Measurements from ENCODE around the gene CYP1A2.
"Not testable (repeated sequence)": the region's sequence is repeated elsewhere in the genome, so short reads cannot be mapped to it uniquely, and the experiment has no call there.

CYP1A2 gene

DNA sequence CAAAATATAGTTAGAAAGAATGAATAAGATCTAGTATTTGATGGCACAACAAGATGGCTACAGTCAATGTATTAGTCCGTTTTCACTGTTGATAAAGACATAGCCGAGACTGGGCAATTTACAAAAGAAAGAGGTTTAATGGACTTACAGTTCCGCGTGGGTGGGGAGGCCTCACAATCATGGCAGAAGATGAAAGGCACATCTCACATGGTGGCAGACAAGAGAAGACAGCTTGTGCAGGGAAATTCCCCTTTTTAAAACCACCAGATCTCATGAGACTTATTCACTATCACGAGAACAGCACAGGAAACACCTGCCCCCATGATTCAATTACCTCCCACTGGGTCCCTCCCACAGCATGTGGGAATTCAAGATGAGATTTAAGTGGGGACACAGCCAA, 10.4 kb upstream of the CYP1A2 start:
- not testable (repeated sequence) for DNase-seq

DNA sequence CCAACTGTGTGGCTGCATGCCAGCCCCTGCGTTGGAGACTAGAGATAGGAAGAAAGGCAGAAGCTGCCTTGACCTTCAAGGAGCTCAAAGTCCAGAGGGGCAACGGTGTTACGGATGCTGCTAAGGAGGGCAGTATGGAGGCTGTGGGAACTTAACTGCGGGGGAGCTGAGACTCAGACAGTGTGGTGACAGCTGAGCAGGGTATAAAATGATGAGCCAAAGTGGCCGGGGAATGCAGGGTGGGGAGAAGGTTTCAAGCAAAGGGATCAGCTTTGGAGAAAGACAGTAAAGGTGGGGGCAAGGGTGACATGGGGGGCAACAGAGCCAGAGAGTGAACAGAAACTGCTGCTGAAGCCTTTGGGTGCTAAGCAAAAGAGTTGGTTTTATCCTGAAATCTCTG, 6.2 kb upstream of the CYP1A2 start:
- no peak for DNase-seq

DNA sequence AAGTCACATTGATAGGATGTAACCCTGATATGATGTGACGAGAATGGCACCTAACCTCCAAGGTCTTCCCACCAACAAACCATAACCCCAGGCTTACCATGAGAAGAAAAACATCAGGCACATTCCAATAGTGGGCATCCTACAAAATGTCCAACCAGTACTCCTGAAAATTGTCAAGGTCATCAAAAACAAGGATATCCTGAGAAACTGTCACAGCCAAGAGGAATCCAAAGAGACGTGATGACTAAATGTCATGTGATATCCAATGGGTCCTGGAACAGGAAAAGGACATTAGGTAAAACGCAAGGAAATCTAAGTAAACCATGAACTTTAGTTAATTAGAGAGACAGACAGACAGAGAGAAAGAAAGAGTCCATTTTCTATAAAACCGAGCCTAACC, 2.3 kb upstream of the CYP1A2 start:
- DNase-seq: no peak

DNA sequence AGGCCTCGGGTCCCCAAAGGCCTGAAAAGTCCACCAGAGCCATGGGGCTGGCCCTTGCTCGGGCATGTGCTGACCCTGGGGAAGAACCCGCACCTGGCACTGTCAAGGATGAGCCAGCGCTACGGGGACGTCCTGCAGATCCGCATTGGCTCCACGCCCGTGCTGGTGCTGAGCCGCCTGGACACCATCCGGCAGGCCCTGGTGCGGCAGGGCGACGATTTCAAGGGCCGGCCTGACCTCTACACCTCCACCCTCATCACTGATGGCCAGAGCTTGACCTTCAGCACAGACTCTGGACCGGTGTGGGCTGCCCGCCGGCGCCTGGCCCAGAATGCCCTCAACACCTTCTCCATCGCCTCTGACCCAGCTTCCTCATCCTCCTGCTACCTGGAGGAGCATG, 1.2 kb downstream of the CYP1A2 start:
- no peak for DNase-seq

DNA sequence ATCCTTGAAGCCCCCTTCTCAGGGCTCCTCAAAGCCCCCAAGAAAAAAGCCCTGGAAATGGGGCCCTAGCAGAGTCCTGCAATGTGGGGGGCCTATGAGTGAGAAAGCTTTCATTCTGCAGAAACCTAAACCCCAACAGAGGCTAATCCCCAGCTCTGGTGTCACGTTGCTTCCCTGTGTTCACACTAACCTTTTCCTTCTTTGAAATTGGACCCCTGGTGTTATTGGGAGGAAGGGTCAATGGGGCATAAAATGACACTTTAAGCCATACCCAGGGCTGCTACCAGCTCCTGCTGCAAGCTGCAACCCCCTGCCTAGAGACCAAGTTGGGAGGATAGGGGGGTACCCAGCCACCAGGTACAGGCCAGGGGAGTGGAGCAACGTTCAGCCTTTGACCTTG, 2.1 kb downstream of the CYP1A2 start:
- DNase-seq: no peak

DNA sequence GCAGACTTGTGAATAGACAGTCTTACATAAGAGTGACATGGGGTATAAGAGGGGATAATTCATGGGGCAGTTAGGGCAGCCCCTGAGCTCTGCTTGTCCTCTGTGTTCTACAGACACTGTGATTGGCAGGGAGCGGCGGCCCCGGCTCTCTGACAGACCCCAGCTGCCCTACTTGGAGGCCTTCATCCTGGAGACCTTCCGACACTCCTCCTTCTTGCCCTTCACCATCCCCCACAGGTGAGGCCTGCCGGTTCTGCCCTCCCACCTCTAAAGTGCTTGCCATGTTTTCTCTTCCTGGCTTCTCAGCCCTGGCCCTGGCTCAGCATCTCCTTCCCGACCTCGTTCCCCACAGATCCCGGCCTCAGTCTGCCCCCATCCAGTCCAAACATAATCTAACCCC, 3.4 kb downstream of the CYP1A2 start:
- no peak for DNase-seq

DNA sequence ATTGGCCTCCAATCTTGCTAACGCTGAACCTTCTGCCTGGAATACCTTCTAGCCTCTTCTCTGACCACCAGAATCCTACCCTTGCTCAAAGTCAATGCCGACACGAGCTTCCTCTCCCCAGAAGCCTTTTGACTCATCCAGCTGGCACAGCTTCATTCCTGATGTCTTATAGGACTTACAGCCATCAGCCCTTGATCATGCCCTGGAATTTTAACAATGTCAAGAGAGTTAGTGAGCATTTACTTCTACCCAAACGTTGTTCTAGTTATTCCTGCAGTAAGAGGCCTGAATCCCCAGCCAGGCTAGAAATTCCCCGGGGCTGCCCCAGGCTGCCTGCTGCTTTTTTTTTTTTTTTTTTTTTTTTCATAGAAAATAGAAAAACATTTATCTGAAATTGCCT, 3.9 kb downstream of the CYP1A2 start:
- DNase-seq: no peak

DNA sequence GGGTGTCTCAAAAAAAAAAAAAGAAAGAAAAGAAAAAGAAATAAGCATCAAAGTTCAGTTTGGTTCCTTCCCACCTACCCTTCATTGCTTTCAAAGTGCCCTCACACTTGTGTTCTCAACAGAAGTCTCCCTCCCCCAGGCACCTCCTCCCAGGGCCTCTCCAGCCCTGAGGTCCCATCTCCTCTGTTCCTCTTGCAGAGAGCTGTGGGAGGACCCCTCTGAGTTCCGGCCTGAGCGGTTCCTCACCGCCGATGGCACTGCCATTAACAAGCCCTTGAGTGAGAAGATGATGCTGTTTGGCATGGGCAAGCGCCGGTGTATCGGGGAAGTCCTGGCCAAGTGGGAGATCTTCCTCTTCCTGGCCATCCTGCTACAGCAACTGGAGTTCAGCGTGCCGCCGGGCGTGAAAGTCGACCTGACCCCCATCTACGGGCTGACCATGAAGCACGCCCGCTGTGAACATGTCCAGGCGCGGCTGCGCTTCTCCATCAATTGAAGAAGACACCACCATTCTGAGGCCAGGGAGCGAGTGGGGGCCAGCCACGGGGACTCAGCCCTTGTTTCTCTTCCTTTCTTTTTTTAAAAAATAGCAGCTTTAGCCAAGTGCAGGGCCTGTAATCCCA, 6.1 kb downstream of the CYP1A2 start:
- DNase-seq: no peak

DNA sequence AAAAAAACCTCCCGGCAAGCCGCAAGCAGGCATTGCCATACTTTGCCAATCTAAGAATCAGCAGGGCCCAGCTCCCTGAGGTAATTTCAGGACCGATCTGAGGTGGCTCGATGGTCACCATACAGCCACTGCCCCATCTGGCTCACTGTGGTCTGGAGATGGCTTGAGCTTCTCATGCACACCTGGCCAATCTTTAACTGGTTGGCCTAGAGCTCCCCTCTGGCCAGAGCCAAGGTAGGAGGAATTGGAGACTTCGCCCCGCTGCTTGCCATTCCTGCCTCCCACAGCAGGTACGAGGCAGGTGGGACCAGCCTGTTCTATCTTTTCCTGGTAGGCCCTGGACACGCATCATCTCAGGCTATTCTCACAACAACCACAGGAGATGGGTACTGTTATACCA, 10.1 kb downstream of the CYP1A2 start:
- DNase-seq: no peak

DNA sequence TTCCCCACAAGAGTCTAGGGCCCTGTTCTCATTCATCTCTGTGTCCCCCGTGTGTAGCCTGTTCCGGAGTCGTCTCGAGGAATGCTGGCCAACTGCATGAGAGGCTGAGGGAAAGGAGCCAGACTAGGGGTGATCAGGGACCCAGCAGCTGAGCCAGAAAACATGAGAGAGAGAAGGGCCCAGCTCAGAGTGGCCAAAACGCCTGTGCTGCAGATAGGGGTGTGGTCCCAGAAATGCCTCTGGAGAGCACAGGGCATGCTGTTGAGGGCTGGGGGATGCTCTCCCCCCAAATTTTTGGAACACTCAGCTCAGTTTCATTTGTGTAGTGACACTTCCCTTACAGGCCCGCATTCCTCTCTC, 14.1 kb downstream of the CYP1A2 start:
- no peak for DNase-seq

DNA sequence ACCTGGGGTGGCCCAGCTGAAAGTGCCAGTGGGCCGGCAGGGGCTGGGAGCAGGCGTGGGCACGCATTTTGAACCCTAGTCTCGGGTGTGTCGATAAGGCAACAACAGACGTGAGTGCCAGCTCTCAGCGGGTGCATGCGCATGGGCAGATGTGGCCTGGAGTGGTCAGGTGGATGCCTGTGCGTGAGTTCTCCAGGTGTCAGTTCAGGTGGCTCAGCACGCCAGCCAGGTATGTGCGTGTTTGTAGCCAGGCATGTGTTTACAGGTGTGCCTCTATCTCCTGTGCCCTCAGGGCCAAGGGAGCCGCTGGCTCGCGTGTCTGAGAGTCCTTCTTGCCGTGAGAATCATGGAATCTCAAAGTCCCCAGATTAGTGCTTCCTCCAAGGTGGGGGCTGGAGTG, 14.8 kb downstream of the CYP1A2 start:
- no peak for DNase-seq

DNA sequence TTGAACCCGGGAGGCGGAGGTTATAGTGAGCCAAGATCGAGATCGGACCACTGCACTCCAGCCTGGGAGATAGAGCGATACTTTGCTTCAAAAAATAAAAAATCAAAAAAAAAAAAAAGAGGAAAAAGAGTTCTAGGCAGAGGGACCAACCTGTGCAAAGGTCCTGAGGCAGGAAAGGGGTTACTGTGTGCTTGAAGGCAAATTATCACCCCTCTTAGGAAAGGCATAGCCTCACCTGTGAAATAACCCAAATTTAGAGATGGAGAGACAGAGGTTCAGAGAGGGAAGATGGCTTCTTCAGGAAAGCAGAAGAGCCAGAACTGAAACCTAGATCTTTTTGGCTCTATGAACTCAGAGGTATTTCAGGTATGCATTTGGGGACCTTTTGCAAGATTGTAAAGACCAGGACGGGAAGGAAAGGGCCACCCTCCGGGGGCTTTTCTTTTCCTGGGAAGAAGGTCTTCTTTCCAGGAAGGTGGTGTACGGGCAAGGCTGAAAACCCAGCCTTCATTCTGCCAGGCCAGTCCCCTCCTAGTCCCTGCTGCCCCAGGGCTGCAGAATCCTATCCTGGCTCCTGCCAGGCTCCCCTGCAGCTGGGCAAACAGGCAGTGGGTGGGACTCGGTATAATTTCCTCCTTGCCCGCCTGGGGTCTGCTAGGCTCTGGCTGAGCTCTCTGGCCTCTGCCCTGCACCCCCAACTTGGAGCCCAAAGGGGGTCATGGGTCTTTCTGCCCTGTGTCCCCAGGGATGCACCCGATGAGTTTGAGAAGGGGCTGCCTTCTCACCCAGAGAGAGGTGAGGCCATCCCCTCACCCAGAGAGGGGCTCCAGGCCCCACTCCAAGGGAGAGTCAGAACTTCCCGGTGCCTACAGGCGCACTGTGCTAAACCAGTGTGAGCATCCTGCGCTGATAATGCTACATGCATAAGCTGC, 18.8 kb downstream of the CYP1A2 start:
- DNase-seq: no peak

DNA sequence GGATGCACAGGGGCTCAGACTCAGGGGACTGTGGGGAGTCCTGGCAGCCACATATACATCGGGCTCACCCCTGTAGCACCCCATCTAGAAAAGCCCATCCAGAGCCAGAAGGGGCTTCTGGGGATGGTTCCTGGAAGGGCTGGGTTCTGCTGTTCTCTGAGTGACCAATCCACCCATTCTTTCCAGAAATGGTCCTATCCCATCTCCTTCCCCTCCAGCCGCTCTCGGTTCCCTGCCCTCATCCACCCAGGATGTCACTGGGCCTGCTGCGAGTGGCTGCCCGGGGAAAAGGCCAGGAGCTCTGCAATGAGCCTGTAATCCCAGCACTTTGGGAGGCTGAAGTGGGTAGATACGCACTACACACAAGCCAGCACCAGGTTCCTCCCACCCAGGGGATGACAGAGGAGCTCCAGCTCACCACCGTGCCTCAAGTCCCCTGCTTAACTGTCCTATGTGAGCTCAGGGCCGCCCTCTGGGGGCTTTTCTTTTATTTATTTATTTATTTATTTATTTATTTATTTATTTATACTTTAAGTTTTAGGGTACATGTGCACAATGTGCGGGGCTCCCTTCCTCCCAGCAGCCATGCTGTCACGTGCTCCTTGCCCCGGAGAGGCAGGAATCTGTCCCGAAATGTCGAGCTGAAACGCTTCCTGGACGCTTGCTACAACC, 19.6 kb downstream of the CYP1A2 start:
- DNase-seq: peak; percentile 49

DNA sequence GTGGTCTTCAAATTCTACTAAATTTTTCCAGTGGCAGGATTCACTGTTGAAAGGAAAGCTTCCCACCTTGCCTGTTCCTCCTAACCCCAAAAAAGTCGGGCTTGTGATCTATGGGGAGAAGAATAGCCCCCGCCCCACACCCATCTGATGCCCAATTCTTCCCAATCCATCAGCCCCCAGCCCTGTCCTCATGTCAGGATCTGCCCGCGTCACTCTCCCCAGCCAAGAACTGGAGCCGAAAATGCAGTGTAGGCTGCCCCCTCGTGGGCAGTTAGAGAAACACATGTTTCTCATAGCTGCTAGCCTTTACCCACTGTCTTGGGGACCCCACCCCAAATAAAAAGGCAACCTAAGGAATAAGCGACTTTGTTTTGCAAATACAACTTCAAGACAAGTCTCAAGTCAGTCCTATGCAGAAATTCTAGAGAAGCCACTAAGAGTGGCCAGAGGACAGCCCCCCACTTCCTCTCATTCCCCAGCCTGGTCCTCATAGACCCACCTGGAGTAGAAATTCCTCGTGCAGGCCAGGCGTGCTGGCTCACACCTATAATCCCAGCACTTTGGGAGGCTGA, 20.2 kb downstream of the CYP1A2 start:
- DNase-seq: peak; percentile 74

DNA sequence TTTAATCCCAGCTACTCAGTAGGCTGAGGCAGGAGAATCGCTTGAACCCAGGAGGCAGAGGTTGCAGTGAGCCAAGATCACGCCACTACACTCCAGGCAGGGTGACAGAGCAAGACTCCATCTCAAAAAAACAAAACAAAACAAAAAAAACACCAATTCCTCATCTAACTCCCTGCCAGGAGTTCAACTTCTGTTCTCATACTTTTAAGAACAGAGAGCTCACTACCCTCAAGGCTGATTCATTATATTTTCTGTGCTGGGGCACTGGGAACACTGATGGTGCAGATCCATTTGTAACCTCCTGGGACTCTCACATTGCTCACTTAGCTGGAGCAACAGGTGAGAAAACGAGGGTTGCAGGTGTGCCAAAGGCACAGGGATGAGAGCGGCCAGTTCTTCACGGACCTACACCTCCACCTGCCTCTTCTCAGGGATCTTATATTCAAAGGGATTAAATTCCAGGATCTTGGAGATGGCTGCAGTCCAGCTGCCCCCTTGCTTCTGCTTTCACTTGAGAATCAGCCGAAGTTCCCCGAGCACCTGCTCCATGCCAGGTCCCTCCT, 20.9 kb downstream of the CYP1A2 start:
- no peak for DNase-seq

DNA sequence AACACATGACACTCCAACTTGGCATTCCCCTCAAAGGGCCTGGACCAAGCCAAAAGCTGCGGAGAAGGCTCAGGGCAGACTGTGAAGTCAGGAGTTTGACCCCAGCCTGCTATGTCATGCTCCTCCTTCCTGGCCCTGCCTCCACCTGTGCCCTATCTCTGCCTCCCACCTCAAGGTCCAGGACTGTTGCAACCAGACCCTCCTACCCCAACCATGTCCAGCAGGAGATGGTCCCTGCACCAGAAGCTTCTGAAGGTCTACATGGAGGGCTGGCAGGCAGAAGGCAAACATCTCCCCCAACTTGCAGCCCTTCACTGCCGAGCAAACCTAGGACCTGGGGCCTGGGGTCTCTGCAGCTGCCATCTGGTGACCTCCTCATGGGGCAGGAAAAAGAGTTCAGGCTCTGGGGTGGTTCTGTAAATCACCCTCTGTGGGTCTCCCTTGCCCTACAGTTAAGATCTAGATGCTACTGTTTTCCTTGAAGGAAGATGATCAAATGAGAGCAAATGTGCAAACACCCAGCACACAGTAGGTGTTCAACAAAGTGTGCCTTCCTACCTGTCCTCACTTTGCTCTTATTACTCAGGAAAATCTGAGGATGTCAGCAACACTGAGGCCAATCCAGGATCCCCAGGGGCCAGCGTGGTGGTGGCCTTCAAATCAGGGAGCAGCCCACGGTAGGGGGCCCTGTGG, 21.7 kb downstream of the CYP1A2 start:
- no peak for DNase-seq

DNA sequence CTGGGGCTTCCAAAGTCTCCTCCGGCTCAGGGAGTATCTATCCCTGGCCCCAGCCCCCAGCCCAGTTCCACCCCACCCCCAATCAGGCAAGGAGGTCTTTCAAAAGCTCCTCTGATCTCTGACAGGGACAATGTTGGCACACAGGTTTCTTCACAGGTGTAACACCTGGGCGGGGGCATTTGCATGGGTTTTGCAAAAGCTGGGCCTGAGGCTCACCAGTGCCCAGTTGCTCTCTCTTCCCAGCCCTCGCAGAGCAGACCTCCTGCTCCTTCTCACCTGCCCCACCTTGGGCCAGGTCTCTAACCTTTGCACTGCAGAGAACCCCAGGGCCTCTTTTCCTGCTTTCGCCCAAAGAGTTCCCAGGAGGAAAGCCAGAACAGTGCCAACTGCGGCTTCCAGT, 24.7 kb downstream of the CYP1A2 start:
- DNase-seq: no peak

DNA sequence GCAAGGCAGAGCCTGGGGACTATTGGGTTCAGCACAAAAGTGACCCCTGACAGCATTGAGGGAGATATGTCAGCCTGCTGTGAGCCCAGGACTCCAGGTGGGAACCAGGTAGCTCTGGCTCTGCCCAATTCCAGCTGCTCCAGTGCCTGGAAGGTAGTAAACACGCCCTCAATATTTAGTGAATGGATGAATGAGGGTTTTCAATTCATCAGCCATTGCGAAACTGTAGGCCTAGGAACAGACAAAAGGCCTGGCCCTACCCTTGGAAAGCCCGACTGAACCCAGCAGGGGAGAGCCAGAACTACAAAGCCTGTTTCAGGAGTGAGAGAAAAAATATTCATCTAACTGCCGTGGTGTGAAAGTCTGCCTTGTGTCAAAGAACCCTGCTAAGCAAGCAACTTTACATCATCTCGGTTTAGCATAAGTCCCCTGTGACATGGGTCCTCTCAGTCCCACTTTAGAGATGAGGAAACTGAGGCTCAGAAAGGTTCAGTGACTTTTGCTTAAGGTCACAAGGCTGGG, 25.1 kb downstream of the CYP1A2 start:
- no peak for DNase-seq

DNA sequence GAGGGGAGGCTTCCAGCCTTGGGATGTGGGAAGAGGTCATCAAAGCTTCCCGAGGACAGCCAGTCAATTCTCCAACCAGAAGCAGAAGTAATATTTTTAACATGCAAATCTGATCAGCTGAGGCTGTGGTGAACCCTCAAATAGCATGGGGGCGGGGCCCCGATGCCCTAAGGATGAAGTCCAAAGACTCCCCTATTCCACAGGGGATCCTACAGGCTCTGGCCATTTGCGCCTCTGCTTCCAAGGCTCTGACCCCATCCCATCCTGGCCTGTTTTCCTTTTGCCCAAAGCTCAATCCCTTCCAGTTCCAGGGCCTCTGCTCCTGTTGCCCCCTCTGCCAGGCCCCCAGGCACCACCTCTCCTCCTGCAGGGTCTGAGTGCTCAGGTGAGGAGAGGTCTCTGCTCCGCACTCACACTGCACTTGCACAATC, 26.5 kb downstream of the CYP1A2 start:
- no peak for DNase-seq

DNA sequence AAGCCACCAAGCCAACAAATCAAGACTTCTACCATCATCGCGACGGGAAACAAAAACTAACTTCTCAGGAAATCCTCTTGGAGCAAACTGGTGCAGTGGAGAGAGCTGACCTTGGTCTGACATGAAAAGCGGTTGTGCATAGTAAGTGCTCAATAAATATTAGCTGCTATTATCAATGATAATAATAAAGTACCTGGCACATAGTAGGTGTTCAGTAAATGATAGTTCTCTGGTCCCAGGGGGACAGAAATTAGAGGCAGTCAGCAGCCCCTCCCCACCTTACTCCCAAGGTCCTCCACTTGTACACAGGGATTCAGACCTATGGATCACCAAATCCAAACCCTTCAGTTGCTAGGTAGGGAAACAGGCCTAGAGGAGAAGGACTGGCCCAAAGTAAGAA, 27.2 kb downstream of the CYP1A2 start:
- no peak for DNase-seq

DNA sequence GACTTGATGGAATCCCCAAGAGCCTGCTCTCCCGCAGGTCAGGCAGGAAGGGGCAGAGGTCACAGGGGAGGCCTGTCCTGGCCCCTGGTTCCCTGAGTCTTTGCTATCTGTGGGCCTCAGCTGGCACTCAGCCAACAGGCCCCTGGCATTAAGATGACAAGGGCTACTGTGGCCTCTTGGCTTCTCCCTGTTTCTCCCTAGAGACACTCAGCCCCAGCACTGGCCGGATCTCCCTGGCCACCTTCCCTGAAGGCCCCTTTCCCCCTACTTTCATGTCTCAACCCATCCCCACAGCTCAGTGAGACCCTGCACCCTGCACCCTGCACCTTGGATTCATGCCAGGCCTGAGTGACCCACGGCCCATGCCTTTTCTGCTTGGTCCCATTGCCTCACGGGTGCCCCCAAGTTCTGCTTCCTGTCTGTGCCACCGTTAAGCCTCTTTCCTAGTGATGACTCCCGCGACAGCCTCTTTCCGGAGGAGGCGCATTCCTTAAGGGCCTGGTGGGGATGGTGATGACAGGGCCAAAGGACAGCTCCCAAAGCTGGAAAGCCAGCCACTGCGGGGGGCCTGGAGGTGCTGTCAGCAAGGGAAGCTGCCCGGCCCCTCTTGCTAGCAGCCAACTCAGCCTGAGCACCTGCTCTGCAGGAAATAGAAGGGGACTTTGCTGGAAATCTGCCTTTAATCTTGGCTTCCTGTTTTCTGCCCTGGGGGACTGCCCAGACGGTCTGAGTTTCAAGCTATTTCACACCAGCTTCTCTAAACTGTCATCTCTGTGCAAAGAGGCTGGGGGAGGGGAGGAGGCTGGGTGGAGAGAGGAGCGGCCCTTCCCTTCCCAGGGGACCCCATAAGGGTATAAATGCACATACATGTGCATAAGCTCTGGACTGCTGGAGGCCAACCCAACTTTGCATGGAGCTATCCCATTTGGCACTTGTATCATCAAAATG, 28.4 kb downstream of the CYP1A2 start:
- peak; percentile 85 for DNase-seq

All from OCI-M1 (cell line).